GM18520 (cell line): ENCODE results near the gene FASTKD2.
"Not testable (repeated sequence)": the region's sequence is repeated elsewhere in the genome, so short reads cannot be mapped to it uniquely, and the experiment has no call there.

Experiments
- ATAC-seq: cut with Tn5 transposase; IDR thresholded peaks from one replicate; pipeline ENCODE4 v1.9.1; 2021; ENCODE audit not compliant: unreplicated experiment

The FASTKD2 gene

DNA sequence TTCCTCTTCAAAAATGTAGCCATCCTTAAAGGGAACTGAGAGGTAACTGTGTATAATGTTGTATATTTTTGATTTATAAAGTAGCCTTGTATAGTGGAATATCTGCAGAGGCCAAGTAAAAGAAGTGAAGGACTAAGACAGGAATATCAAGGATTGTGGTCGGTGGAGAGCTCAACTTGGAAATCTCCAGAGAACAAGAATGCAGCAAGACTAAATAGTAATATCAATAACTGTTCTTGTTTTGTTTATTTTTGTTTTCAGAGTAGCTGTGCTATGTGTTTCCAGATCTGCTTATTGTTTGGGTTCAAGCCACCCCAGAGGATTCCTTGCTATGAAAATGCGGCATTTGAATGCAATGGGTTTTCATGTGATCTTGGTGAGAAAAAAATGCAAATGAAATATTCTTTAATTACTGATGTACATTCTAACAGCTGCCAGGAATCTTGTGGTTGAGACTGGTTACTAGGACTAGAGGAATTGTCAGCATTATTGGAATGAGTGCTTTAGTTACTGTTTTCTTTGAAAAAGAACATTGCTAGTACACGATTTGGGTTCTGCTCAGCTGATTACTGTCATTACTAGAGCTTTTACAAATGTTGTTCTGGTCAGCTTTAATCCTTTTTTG is 25.0 kb downstream of the FASTKD2 start:
- ATAC-seq: no peak

DNA sequence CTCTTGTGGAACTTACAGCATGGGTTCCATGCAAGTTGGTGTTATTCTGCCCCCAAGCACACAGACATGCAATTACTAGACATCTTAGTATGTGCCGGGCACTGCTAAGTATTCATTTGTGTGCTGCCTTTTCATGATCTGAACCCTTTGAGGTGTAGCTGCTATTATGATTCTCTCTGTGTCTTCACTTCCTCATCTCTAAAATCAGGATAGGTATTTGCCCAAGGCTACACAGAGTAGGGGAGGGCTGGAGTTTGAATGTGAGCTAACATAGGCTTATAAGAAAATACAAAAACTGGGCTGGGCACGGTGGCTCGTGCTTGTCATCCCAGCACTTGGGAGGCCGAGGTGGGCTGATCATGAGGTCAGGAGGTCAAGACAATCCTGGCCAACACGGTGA is 27.2 kb downstream of the FASTKD2 start:
- no peak for ATAC-seq

DNA sequence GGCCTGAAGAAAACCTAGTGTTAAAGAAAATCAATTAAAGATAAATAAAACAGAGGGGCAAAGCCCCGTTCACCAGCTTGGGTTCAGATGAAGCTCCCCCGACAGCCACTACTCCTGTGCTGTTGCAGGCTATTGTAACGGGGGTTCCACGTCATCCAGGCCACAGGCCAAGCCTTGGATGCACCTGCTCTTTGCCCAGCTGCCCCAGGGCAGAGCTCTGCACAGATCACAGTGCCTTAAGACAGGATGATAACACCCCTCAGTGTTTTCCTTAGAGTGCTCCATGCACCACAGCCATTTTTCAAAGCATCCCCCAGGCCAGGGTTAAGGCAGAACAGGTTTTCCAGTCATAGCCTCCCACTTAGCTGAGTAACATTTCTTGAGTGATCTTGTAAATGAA is 32.0 kb downstream of the FASTKD2 start:
- ATAC-seq: no peak

DNA sequence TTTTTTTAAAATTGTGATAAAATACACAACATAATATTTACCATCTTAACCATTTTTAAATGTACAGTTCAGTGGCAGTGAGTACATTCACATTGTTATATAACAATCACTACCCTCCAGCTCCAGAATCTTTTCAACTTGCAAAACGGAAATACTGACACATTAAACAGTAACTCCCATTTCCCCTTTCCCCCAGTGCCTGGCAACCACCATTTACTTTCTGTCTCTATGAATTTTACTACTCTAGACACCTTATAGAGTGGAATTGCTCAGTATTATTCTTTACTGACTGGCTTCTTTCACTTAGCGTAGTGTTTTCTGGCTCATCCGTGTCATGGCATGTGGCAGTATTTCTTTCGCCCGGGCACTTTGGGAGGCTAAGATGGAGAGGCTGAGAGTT is 32.6 kb downstream of the FASTKD2 start:
- no peak for ATAC-seq

DNA sequence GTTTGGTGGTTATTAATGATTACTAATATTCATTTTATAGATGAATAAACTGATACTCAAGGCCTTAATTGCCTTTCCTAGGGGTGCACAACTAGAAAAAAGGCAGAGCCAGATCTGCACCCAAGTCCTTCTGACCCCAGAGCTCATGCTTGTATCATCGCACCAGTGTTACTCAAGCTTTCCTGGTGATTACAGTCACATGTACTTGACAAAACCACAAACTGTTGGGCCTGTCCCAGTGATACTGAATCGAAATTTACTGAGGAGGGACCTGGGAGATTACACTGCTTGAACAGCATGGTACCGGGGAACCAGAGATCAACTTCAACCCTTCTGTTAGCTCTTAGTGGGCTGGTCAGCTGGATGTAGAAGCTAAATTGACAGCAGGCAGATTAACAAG is 33.7 kb downstream of the FASTKD2 start:
- no peak for ATAC-seq

DNA sequence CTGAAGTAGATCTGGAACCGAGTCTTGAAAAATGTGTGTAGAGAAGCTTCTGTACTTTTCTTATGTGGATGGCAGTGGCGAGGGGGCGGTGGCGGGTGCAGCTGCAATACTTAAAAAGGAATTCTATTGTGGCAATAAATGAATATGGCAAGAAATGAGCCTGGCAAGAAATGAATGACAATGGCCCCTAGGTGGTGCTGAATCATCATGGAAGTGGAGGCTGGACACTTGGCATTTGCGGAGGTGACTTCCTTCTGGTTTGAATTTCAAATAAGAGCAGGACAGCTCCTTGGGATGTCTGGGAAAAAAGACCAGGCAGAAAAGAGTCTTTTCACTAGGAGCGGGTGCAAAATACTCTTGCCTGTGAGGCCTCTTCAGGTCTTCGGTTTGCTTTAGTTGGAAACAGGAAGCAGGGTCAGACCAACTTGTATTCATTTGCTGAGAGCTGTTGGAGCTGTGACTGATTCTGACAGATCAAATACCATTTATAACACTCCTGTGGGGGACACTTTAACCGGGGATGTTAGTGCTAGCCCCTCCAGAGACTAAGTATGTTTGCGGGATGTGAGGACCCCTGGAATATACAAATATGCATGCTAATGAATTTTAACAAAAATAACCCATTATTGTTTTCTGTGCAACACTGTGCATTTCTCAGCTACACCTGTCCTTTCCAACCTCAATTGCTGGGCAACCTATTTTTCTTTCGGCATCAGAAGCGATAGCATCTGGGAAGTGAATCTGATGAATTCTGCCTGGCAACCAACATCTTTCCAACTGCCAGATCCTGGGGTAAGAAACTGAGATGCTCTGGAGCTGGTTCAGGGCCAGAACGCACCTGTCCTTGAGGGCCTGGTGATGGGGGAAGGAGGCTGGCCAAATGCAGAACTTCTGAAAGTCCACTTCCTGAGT is 35.4 kb downstream of the FASTKD2 start:
- ATAC-seq: no peak

DNA sequence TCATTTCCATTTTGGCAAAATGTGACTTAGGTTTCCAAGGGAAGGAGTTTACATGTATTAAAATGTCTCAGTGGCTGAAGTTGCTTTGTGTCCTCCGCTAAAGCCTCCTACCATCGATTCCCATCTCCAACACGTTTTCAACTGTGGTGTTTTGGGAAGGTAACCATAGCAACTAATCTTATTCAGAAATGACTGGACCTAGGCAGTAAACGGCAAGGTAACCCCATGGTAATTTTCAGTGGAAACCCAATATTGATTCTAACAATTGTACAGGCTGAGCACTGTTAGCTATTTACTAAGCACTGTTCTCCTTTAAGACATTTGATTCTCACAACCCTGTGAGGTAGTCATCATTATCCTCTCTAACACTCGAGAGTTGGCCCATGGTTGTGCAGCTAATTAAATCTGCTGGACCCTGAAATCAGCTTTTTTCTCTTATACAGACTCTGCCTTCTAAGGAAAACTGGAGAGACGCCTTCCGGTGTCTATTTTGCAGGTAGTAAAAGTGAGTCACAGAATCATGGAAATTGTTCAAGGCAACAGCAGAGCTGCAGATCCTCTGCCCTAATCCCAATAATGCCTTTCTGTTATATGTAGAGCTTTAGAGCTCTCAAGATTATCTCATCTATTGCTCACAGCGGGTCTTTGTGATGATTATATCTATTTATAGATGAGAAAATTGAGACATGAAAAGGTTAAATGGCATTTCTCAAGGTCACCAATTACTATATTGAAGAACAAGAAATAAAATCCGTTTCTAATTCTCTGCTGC is 36.2 kb downstream of the FASTKD2 start:
- ATAC-seq: no peak

DNA sequence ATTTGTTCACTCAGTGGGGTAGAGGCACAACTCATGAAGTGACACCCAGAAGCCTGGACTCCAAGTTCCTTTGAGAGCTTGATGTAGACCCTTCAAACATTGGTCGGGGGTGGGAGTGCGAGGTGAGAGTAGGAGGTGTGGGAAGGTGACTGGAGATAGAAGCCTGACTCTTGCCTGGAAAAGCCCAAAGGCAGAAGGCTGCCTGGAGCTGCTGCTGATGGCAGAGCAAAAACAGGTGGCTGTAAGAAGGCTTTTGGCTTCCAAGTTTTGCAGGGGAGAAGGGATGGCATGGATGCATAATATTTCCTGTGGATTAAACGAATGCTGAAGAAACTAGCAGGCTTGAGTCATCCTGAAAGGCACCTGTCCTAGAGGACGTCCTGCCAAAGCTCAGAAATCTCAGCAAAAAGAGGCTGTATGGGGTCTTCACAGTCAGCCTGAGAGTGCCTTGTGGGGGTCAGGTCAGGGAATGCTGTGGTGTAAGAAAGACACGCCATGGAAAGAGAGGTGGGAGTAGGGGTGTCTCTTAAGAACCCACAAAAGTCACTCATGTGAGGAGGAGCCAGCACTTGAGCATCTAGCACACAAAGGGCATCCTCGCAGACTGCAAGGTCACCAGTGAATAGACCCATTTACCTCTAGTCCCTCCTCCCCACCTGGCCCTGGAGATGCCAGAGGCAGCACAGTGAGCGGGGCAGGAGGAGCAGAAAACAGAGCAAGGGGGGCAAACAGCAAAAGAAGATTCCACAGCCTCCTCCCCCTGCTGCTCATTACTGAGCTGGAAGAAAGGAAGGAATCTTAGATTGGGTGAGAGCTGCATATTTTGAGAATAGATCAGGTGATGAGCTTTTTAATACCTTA is 37.5 kb downstream of the FASTKD2 start:
- ATAC-seq: no peak

DNA sequence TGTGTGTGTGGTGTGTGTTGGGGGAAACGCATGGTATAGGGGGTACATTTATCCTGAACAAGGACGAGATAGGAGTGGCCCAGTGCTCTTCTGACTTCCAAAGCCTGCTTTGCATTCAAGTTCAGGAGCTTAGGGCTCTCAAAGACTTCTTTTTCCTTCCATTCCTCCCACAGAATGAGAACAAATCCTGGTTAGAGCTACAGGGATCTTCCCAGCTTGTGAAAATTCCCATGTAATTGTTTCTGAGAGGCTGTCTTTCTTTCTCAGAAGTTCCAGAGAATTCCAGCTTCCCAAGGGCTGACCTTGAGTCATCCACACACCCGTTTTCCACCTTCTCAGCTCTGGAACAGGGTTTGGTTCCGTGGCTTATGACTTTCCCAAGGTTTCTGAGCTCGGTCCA is 38.9 kb downstream of the FASTKD2 start:
- no peak for ATAC-seq

DNA sequence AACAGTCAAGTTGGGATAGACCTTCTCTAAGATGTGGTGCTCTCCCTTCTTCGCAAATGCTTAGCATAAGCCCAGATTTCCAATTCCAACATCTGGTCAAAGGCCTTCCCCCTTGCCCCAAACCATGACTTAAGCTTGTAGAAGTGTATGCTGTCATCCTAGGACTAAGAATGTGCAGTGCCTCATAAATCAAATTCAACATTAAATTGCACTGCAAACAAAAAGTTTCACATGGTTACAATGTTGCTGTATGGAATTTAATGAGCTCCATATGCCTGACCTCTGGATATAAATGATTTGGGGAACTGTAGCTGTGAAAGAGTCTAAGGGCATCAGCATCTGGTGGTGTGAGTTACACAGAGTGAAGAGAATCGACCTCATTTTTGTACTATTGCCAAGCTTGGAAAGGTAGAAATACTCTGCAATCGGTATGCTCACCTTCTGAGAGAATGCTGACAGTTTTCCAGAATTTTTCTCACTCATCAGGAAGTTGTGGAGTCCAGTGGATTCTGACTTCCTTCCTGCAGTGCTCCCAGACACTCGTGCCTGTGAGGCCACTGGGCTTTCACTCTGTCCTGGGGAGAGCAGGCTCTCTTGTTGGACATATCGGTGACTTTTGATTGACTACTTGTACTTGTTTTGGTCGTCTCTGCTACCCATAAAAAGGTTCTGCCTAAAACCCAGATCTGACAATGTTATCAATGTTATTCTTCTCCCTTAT is 40.6 kb downstream of the FASTKD2 start:
- ATAC-seq: no peak

DNA sequence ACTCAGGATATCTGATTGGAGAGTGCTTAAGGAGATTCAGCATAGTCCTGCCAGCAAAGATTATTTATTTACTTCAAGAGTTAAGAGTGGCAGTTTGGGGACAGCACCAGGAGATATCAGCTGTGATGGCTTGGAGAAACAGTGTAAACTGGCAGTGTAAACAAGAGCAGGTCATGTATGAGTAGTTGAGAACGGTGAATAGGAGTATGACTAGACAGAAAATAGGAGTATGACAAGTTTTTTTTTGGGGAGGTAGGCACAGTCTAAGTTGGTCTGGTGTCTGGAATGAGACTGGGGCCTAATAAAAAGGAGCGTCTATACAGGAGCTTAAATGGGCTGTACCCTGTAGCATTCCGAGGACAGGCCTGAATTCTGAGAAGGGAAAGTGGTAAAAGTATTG is 42.2 kb downstream of the FASTKD2 start:
- ATAC-seq: not testable (repeated sequence)

DNA sequence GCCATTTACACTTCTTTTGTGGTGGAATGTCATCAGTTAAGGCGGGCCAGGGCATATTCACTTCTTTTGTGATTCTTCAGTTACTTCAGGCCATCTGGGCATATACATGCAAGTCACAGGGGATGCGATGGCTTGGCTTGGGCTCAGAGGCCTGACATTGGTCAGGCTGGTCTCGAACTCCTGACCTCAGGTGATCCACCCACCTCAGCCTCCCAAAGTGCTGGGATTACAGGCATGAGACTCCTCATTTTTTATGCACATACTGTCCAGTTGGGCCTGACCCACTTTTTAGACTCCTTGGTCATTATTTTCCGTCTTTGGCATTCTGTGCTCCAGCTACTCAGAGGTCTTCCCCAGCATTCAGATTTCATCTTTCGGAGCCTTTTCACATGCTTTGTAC is 47.1 kb downstream of the FASTKD2 start:
- ATAC-seq: not testable (repeated sequence)

DNA sequence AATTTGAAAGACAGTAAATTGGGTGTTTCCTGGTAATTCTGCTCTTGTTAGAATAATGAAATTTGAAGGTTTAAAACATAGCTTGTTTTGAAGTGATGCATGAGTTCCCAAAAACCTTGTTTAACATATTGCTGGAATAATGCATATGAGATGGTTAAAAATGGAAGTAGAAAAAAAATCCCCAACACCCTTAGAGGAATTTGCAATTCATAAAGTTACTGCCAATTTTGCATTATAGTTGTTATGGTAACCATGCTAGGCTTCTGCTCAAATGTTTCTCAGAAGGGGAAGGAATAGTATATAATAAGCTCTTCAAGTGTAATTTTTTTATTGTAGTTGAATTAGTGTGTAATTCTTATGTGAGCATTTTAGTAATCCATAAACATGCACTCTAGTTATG is 49.1 kb downstream of the FASTKD2 start:
- ATAC-seq: no peak

DNA sequence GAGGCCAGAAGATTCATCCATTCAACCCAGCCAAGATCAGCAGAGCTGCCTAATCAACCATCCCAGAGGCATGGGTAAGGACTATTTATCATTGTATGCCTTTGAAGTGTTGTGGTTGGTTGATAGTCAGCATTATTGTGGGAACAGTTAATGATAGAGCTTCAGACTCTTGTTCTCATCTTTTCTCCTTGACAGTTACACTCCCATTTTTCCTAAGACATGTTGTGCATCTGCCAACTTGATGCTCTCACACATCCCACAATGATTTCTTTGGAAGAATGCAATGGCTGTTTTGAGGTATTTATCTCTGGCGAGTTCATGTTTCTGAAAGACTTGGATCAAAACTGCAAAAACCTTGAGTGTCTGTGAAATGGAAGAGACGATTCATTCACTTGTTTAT is 55.4 kb downstream of the FASTKD2 start:
- no peak for ATAC-seq

DNA sequence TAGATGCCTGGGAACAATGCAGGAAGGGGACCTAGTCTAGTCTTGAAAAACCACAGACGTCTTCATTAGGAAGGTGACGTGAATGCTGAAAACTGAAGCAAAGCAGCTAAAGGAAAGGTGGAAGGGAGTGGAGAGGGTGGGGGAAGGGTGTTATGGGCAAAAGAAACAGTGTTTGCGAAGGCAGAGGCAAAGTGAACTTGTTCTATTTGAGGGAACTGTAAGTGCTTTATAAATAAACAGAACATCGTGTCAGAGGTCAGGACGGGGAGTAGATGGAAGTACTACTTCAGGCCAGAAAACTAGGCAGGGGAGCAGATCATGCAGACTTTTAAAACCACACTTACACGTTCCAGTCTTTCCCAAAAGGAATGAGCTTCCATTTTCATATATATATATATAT is 57.8 kb downstream of the FASTKD2 start:
- ATAC-seq: no peak

DNA sequence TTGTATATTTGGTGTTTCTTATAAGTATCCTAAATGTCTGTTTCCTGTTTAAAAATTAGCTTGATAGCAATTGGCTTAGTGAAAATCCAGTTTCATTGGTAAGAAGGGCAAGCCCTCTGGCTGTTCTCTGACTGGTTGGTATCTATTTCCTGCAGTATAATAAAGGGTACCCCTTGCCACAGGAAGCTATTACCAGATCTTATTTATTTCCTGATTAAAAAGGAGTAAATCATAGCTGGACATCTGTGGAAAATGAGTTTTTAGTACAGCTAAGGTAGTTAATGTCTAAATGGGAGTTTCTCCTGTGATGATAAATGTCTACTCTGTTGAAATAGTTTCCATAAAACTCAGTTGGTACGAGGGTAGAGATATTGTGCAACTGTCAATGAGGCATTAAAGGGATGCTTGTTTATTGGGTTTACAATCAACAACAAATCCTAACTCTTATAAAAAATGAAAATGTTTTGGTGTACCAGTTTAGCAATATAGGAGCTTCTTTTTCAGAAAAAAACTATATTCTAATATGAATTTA is 58.7 kb downstream of the FASTKD2 start:
- ATAC-seq: no peak

DNA sequence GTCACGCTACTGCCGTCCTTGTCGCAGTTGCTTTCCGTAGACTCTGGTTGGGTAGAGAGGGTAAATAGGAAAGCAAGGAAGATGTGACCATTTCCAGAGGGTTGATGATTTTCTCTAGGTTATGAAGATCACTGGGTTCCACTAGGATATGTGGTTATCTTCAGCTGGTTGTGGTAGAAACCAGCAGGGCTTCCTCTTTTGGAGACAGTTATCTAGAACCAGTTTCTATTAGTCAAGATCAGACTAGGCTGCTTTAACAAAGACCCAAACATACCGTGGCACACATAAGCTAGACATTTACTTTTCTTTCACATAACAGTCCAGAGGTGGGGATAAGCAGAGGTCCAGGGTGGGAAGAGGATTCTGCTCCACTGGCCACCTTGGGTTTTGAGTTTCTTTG is 59.6 kb downstream of the FASTKD2 start:
- no peak for ATAC-seq

DNA sequence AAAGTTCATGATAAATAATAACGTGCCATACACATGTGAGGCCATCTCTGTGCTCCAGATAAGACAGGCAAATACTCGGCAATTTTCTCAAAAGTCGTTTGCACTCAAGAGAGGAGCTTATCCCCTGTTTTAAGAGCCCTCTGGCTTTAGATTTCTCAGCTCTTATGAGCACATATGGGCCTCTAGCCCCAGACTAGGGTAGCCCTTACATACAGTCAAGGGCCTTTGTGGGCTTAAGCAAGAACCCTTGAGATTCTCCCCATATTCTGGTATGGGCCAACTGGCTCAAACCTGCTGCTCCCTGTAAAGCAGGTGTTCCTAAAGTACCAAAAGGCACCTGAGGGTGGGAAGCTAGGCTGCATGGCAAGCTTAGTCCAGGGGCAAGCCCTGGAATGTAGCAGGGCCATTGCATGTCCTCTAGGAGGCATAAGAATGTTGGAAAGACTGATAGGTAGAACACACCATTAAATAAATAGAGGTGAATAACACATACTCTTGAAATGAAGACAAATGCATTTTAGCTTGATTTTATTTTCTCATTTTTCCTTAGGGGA is 66.1 kb downstream of the FASTKD2 start:
- ATAC-seq: no peak

DNA sequence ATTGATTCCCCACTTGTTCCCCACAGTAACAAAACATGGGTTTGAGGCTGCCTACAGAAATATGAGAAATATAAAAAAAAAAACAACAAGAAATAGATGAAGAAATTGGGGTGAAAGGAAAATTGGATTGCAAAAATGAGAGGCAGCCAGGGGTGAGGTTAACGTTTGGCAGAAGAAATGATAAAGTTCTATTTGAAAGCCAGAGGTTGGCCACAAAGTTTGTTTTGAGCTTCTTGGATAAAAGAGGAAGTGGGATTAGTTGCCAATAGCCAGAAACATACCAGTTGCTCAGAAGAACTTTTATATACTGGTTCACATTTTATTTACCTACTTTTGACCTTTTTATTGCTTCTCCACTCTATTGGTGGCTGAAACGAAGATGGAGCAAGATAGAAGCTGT is 67.5 kb downstream of the FASTKD2 start:
- no peak for ATAC-seq

DNA sequence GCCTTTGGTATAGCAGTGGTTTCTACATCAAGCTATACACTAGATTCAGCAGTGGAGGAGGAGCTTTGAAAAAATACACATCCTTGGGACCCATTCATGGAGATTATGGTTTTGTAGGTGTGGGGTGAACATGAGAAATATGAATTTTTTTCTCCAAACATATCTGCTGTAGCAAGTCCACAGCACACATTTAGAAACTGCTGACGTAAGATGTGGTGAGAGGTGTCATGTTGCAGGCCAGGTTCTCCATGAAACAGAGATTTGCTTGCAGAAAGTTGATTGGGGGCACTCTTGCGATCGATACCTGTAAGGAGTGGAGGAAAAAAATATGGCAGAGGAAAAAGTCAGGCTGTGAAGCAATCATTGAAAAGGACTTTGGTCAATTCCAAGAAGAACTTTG is 67.9 kb downstream of the FASTKD2 start:
- ATAC-seq: no peak
